ENCODE results near the gene TULP4. TPM values are rescaled to one million over a fixed set of nuclear protein-coding genes. Genes with fewer than 3 reads are reported as not detected.

The TULP4 gene
- total RNA-seq, 1 donor from 2014 or later, result 63.0 TPM

DNA sequence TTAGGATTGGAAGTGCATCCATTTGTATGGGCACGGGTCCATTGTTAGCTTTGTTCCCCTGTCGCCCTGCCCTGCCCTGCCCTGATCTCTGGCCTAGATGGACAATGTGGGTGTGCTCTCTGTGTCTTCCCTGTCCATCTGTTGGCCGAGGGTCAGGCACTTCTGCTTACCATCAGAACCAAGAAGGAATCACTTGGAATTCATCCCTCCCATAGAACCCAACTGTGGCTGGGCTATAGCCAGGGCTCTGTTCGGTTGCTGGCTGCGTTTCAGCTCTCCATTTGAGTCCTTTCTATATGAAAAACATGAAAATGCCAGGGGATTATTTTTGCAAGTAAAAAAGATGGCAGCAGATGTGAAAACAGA lies 26.6 kb upstream of the TULP4 start:
- ATAC-seq (ENCODE audit: low read depth) (no peak), DNase-seq (no peak)
- H3K4me1 Mint-ChIP-seq, result peaks cover 46% of the 10 kb centered on the region
- no peak overlapping the region for H3K4me3 Mint-ChIP-seq
- H3K27me3 Mint-ChIP-seq, result no peaks in the 10 kb centered on the region
- peaks cover 14% of the 10 kb centered on the region for H3K36me3 Mint-ChIP-seq (ENCODE audit: low read depth)
- ChIA-PET CTCF (no interaction called here), POLR2A (interaction anchor here (0.9 kb wide), 1 partner anchor 15 kb away, joined by 3 read pairs; no protein-coding TSS in a partner anchor)
- TF ChIP-seq, protein P1, sequence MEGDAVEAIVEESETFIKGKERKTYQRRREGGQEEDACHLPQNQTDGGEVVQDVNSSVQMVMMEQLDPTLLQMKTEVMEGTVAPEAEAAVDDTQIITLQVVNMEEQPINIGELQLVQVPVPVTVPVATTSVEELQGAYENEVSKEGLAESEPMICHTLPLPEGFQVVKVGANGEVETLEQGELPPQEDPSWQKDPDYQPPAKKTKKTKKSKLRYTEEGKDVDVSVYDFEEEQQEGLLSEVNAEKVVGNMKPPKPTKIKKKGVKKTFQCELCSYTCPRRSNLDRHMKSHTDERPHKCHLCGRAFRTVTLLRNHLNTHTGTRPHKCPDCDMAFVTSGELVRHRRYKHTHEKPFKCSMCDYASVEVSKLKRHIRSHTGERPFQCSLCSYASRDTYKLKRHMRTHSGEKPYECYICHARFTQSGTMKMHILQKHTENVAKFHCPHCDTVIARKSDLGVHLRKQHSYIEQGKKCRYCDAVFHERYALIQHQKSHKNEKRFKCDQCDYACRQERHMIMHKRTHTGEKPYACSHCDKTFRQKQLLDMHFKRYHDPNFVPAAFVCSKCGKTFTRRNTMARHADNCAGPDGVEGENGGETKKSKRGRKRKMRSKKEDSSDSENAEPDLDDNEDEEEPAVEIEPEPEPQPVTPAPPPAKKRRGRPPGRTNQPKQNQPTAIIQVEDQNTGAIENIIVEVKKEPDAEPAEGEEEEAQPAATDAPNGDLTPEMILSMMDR (IDR thresholded peaks at IDR 0.05), result no peak
- intact Hi-C loops (cut with micrococcal nuclease), result no loop called here
- H3K9me3 Mint-ChIP-seq, result no peaks in the 10 kb centered on the region
- H3K27ac Mint-ChIP-seq, result no peak overlapping the region

GRCh38 chr6:158286413-158286812 lies 25.9 kb upstream of the TULP4 start:
- intact Hi-C loops (cut with micrococcal nuclease), result no loop called here
- ATAC-seq (ENCODE audit: low read depth) (no peak), DNase-seq (no peak)
- Mint-ChIP-seq H3K36me3 (ENCODE audit: low read depth) (peaks cover 14% of the 10 kb centered on the region), H3K4me3 (no peak overlapping the region), H3K4me1 (peaks cover 53% of the 10 kb centered on the region), H3K27ac (no peak overlapping the region), H3K27me3 (no peaks in the 10 kb centered on the region), H3K9me3 (no peaks in the 10 kb centered on the region)
- CTCF ChIA-PET, result no interaction called here
- TF ChIP-seq, protein P1 (IDR thresholded peaks at IDR 0.05), result no peak
- POLR2A ChIA-PET, result no interaction called here

GRCh38 chr6:158287047-158287446 lies 25.2 kb upstream of the TULP4 start:
- no peak for DNase-seq
- no peak overlapping the region for H3K27ac Mint-ChIP-seq
- H3K4me1 Mint-ChIP-seq, result peaks cover 60% of the 10 kb centered on the region
- intact Hi-C loops (cut with micrococcal nuclease), result no loop called here
- ChIA-PET POLR2A (no interaction called here), CTCF (no interaction called here)
- H3K9me3 Mint-ChIP-seq, result no peaks in the 10 kb centered on the region
- no peaks in the 10 kb centered on the region for H3K27me3 Mint-ChIP-seq
- H3K36me3 Mint-ChIP-seq (ENCODE audit: low read depth), result peaks cover 14% of the 10 kb centered on the region
- H3K4me3 Mint-ChIP-seq, result no peak overlapping the region
- ATAC-seq (ENCODE audit: low read depth), result no peak
- TF ChIP-seq, protein P1 (IDR thresholded peaks at IDR 0.05), result no peak

DNA sequence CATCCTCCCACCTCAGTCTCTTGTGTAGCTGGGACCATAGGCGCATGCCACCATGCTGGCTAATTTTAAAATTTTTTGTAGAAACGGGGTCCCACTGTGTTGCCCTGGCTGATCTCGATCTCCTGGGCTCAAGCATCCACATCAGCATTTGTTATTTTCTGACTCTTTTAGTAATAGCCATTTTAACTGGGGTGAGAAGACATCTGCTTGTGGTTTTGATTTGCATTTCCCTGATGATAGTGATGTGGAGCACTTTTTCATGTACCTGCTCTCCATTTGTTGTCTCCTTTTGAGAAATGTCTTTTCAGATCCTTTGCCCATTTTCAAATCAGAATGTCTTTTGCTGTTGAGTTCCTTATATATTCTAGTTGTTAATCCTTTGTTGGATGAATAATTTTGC lies 22.2 kb upstream of the TULP4 start:
- peak overlapping the region; percentile 94 for H3K27ac Mint-ChIP-seq
- POLR2A ChIA-PET, result interaction anchor here (1.4 to 1.5 kb wide), 2 partner anchors 46 to 76 kb away, joined by 3 read pairs; no protein-coding TSS in a partner anchor
- TF ChIP-seq, protein P1 (IDR thresholded peaks at IDR 0.05), result no peak
- H3K27me3 Mint-ChIP-seq, result no peaks in the 10 kb centered on the region
- H3K4me1 Mint-ChIP-seq, result peaks cover 68% of the 10 kb centered on the region
- H3K36me3 Mint-ChIP-seq (ENCODE audit: low read depth), result peaks cover 9% of the 10 kb centered on the region
- CTCF ChIA-PET, result interaction anchor here (1.8 kb wide), 1 partner anchor 69 kb away, joined by 5 read pairs; no protein-coding TSS in a partner anchor
- H3K9me3 Mint-ChIP-seq, result no peaks in the 10 kb centered on the region
- ATAC-seq (ENCODE audit: low read depth), result peak; percentile 74
- intact Hi-C loops (cut with micrococcal nuclease), result loop anchor here (1.0 to 2.0 kb wide), 4 partner anchors 19 to 97 kb away; no protein-coding TSS in a partner anchor
- no peak for DNase-seq
- H3K4me3 Mint-ChIP-seq, result peak overlapping the region; percentile 81

DNA sequence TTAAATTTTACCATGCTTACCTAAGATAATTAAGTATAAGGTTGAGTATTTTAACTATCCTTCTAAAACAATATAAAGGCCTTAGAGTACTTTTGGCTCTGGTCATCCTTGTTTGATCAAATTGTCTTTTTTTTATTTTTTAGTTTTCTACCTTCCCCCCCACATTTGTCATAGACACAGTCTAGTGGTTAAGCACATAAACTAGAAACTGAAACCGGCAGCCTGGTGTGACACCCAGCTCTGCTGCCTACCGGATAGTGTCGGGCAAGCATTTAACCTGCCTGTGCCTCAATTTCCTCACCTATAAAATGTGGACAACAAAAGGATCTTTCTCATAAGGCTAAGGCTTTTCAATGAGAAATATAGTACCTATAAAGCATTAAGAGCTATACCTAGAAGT lies 21.6 kb upstream of the TULP4 start:
- intact Hi-C loops (cut with micrococcal nuclease), result loop anchor here (1.0 to 2.0 kb wide), 4 partner anchors 20 to 97 kb away; no protein-coding TSS in a partner anchor
- TF ChIP-seq, protein P1 (IDR thresholded peaks at IDR 0.05), result no peak
- ATAC-seq (ENCODE audit: low read depth), result peak; percentile 88
- Mint-ChIP-seq H3K4me3 (peak overlapping the region; percentile 81), H3K4me1 (peaks cover 69% of the 10 kb centered on the region), H3K36me3 (ENCODE audit: low read depth) (peaks cover 6% of the 10 kb centered on the region), H3K27me3 (no peaks in the 10 kb centered on the region), H3K27ac (peak overlapping the region; percentile 94), H3K9me3 (no peaks in the 10 kb centered on the region)
- no peak for DNase-seq
- POLR2A ChIA-PET, result interaction anchor here (1.5 kb wide), 1 partner anchor 76 kb away, joined by 3 read pairs; no protein-coding TSS in a partner anchor
- CTCF ChIA-PET, result interaction anchor here (1.8 kb wide), 1 partner anchor 70 kb away, joined by 5 read pairs; no protein-coding TSS in a partner anchor

All from activated B cell treated with CpG ODN at 0.5 μM for 24 hours (primary cell).